Measurements from ENCODE around the gene PRKG1. TPM values are rescaled to one million over a fixed set of nuclear protein-coding genes. Genes with fewer than 3 reads are reported as not detected.

Gene PRKG1
- polyA plus RNA-seq, 3 donors, result not detected

GRCh38 chr10:51689536-51689935 is 615.2 kb downstream of the PRKG1 start:
- Histone ChIP-seq H3K27me3 (ENCODE audit: control insufficient read depth in 2 of 2, insufficient read depth in 2 of 2, low read length in 2 of 2) (no peaks in the 10 kb centered on the region), H3K4me1 (ENCODE audit: control insufficient read depth in 1 of 2, insufficient read depth in 2 of 2, low read length in 2 of 2) (no peaks in the 10 kb centered on the region), H3K27ac (ENCODE audit: low read depth in 1 of 2, low read length in 2 of 2) (no peak overlapping the region), H2AFZ (ENCODE audit: insufficient read depth, low read depth, low read length, poor library complexity, severe bottlenecking) (no peak overlapping the region), H3K9me3 (replicated peaks in 1 of 2; ENCODE audit: control insufficient read depth in 1 of 2, insufficient read depth in 1 of 2, low read length in 2 of 2) (no peaks in the 10 kb centered on the region), H3K4me2 (replicated peaks; ENCODE audit: extremely low read depth, low read length, poor library complexity, severe bottlenecking) (no peak overlapping the region), H4K20me1 (ENCODE audit: insufficient read depth, low read length) (no peaks in the 10 kb centered on the region), H3K9ac (ENCODE audit: insufficient read depth, low read length, poor library complexity, severe bottlenecking) (no peak overlapping the region), H3K79me2 (ENCODE audit: insufficient read depth, low read length) (no peaks in the 10 kb centered on the region), H3K4me3 (replicated peaks in 1 of 3; ENCODE audit: low read depth in 2 of 3, low read length in 3 of 3) (no peak overlapping the region), H3K36me3 (replicated peaks in 1 of 2; ENCODE audit: control insufficient read depth in 1 of 2, insufficient read depth in 2 of 2, low read length in 2 of 2) (no peaks in the 10 kb centered on the region)
- TF ChIP-seq, protein P1, sequence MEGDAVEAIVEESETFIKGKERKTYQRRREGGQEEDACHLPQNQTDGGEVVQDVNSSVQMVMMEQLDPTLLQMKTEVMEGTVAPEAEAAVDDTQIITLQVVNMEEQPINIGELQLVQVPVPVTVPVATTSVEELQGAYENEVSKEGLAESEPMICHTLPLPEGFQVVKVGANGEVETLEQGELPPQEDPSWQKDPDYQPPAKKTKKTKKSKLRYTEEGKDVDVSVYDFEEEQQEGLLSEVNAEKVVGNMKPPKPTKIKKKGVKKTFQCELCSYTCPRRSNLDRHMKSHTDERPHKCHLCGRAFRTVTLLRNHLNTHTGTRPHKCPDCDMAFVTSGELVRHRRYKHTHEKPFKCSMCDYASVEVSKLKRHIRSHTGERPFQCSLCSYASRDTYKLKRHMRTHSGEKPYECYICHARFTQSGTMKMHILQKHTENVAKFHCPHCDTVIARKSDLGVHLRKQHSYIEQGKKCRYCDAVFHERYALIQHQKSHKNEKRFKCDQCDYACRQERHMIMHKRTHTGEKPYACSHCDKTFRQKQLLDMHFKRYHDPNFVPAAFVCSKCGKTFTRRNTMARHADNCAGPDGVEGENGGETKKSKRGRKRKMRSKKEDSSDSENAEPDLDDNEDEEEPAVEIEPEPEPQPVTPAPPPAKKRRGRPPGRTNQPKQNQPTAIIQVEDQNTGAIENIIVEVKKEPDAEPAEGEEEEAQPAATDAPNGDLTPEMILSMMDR (IDR thresholded peaks at IDR 0.05), result no peak
- WGBS (ENCODE audit: insufficient coverage), result no CpG with 5 or more reads among the region's 3 CpGs
- intact Hi-C loops (cut with micrococcal nuclease), result no loop called here
- peaks cover 0 to 12% (median 3%) of the 10 kb centered on the region in 7 donors for H3K9me3 Mint-ChIP-seq
- H3K36me3 Mint-ChIP-seq, result no peaks in the 10 kb centered on the region
- DNase-seq, result no peak
- H3K27me3 Mint-ChIP-seq (ENCODE audit: low read depth in 3 of 3), result peaks cover 0 to 7% (median 2%) of the 10 kb centered on the region in 3 donors
- H3K4me1 Mint-ChIP-seq, result no peaks in the 10 kb centered on the region
- H3K27ac Mint-ChIP-seq, result no peak overlapping the region
- no peak overlapping the region for H3K4me3 Mint-ChIP-seq

DNA sequence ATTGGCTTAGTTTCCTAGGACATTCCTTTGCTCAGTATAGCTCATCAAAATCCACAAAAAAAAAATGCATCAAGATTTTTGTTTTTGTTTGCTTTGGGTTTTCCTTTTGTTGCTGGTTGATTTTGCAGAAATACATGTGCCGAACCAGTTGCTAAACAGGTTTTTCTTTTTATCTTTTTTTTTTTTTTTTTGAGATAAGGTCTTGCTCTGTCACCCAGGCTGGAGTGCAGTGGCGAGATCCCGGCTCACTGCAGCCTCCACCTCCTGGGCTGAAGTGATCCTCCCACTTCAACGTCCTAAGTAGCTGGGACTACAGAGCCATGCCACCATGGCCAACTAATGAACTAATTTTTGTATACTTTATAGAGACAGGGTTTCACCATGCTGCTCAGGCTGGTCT is 616.8 kb downstream of the PRKG1 start:
- Mint-ChIP-seq H3K4me1 (peaks cover 5% of the 10 kb centered on the region), H3K27ac (no peak overlapping the region), H3K9me3 (peaks cover 0 to 12% (median 3%) of the 10 kb centered on the region in 7 donors), H3K27me3 (ENCODE audit: low read depth in 3 of 3) (peaks cover 0 to 7% (median 2%) of the 10 kb centered on the region in 3 donors), H3K36me3 (peaks cover 2 to 3% of the 10 kb centered on the region in 2 donors), H3K4me3 (no peak overlapping the region)
- no peaks in the 10 kb centered on the region for H3K36me3 ChIP-seq (replicated peaks in 1 of 2; ENCODE audit: control insufficient read depth in 1 of 2, insufficient read depth in 2 of 2, low read length in 2 of 2)
- no peak overlapping the region for H3K9ac ChIP-seq (ENCODE audit: insufficient read depth, low read length, poor library complexity, severe bottlenecking)
- no peak for DNase-seq
- no peak overlapping the region for H3K27ac ChIP-seq (ENCODE audit: low read depth in 1 of 2, low read length in 2 of 2)
- H3K4me3 ChIP-seq (replicated peaks in 1 of 3; ENCODE audit: low read depth in 2 of 3, low read length in 3 of 3), result no peak overlapping the region
- peaks cover 5% of the 10 kb centered on the region for H4K20me1 ChIP-seq (ENCODE audit: insufficient read depth, low read length)
- intact Hi-C loops (cut with micrococcal nuclease), result no loop called here
- no peak overlapping the region for H2AFZ ChIP-seq (ENCODE audit: insufficient read depth, low read depth, low read length, poor library complexity, severe bottlenecking)
- no peaks in the 10 kb centered on the region for H3K79me2 ChIP-seq (ENCODE audit: insufficient read depth, low read length)
- peaks cover 0 to 3% of the 10 kb centered on the region in 2 donors for H3K4me1 ChIP-seq (ENCODE audit: control insufficient read depth in 1 of 2, insufficient read depth in 2 of 2, low read length in 2 of 2)
- TF ChIP-seq, protein P1 (IDR thresholded peaks at IDR 0.05), result no peak
- H3K4me2 ChIP-seq (replicated peaks; ENCODE audit: extremely low read depth, low read length, poor library complexity, severe bottlenecking), result no peak overlapping the region
- 100% methylated on average over 1 of the region's 4 CpGs for WGBS (ENCODE audit: insufficient coverage)
- H3K9me3 ChIP-seq (replicated peaks in 1 of 2; ENCODE audit: control insufficient read depth in 1 of 2, insufficient read depth in 1 of 2, low read length in 2 of 2), result no peaks in the 10 kb centered on the region
- H3K27me3 ChIP-seq (ENCODE audit: control insufficient read depth in 2 of 2, insufficient read depth in 2 of 2, low read length in 2 of 2), result no peaks in the 10 kb centered on the region
